ENCODE measurements around the gene NUDT22.

NUDT22 gene

GRCh38 chr11:64263947-64264317, 37.9 kb downstream of the NUDT22 start:
- Histone ChIP-seq H3K79me2 (ENCODE audit: insufficient read depth, low read length) (no peaks in the 10 kb centered on the region), H3K4me2 (ENCODE audit: low read depth, low read length, poor library complexity, severe bottlenecking) (no peak overlapping the region), H3K4me3 (ENCODE audit: low read length, poor library complexity, severe bottlenecking) (no peak overlapping the region), H3K27me3 (ENCODE audit: insufficient read depth, low read length, poor library complexity, severe bottlenecking) (no peaks in the 10 kb centered on the region), H4K20me1 (ENCODE audit: insufficient read depth, low read length, poor library complexity, severe bottlenecking) (no peaks in the 10 kb centered on the region), H3K9ac (ENCODE audit: low read depth, low read length, poor library complexity, severe bottlenecking) (no peak overlapping the region), H3K9me3 (ENCODE audit: insufficient read depth, low read depth, low read length) (no peaks in the 10 kb centered on the region), H3K4me1 (ENCODE audit: insufficient read depth, low read length, poor library complexity, severe bottlenecking) (peaks cover 14% of the 10 kb centered on the region), H3K36me3 (ENCODE audit: insufficient read depth, low read length) (no peaks in the 10 kb centered on the region), H3K9me2 (replicated peaks; ENCODE audit: low read depth, low read length) (no peaks in the 10 kb centered on the region), H3F3A (ENCODE audit: low read depth) (no peaks in the 10 kb centered on the region), H2AFZ (ENCODE audit: low read length) (no peak overlapping the region)
- TF ChIP-seq CTCF (conservative IDR thresholded peaks at IDR 0.05; ENCODE audit: low read length) (no peak), EZH2phosphoT487 (IDR thresholded peaks at IDR 0.05; ENCODE audit: borderline replicate concordance) (no peak)

GRCh38 chr11:64264371-64264852, 38.3 kb downstream of the NUDT22 start:
- no peaks in the 10 kb centered on the region for H3K9me3 ChIP-seq (ENCODE audit: insufficient read depth, low read depth, low read length)
- no peak overlapping the region for H2AFZ ChIP-seq (ENCODE audit: low read length)
- no peaks in the 10 kb centered on the region for H4K20me1 ChIP-seq (ENCODE audit: insufficient read depth, low read length, poor library complexity, severe bottlenecking)
- H3K27me3 ChIP-seq (ENCODE audit: insufficient read depth, low read length, poor library complexity, severe bottlenecking): no peaks in the 10 kb centered on the region
- no peaks in the 10 kb centered on the region for H3K79me2 ChIP-seq (ENCODE audit: insufficient read depth, low read length)
- H3K9ac ChIP-seq (ENCODE audit: low read depth, low read length, poor library complexity, severe bottlenecking): no peak overlapping the region
- H3K9me2 ChIP-seq (replicated peaks; ENCODE audit: low read depth, low read length): no peaks in the 10 kb centered on the region
- H3K36me3 ChIP-seq (ENCODE audit: insufficient read depth, low read length): no peaks in the 10 kb centered on the region
- H3K4me3 ChIP-seq (ENCODE audit: low read length, poor library complexity, severe bottlenecking): no peak overlapping the region
- H3F3A ChIP-seq (ENCODE audit: low read depth): peaks cover 3% of the 10 kb centered on the region; the same call in 1 of the 2 replicates
- no peak for TF ChIP-seq CTCF (conservative IDR thresholded peaks at IDR 0.05; ENCODE audit: low read length)
- TF ChIP-seq EZH2phosphoT487 (IDR thresholded peaks at IDR 0.05; ENCODE audit: borderline replicate concordance): no peak
- H3K4me1 ChIP-seq (ENCODE audit: insufficient read depth, low read length, poor library complexity, severe bottlenecking): peaks cover 14% of the 10 kb centered on the region
- no peak overlapping the region for H3K4me2 ChIP-seq (ENCODE audit: low read depth, low read length, poor library complexity, severe bottlenecking)

- Histone ChIP-seq H3K79me2 (ENCODE audit: insufficient read depth, low read length) (no peaks in the 10 kb centered on the region), H2AFZ (ENCODE audit: low read length) (no peak overlapping the region), H3K4me2 (ENCODE audit: low read depth, low read length, poor library complexity, severe bottlenecking) (no peak overlapping the region), H3K4me1 (ENCODE audit: insufficient read depth, low read length, poor library complexity, severe bottlenecking) (peaks cover 14% of the 10 kb centered on the region), H3F3A (ENCODE audit: low read depth) (peaks cover 6% of the 10 kb centered on the region; the same call in 1 of the 2 replicates), H3K9ac (ENCODE audit: low read depth, low read length, poor library complexity, severe bottlenecking) (no peak overlapping the region), H3K27me3 (ENCODE audit: insufficient read depth, low read length, poor library complexity, severe bottlenecking) (no peaks in the 10 kb centered on the region), H4K20me1 (ENCODE audit: insufficient read depth, low read length, poor library complexity, severe bottlenecking) (no peaks in the 10 kb centered on the region), H3K9me2 (replicated peaks; ENCODE audit: low read depth, low read length) (no peaks in the 10 kb centered on the region), H3K4me3 (ENCODE audit: low read length, poor library complexity, severe bottlenecking) (no peak overlapping the region), H3K36me3 (ENCODE audit: insufficient read depth, low read length) (no peaks in the 10 kb centered on the region), H3K9me3 (ENCODE audit: insufficient read depth, low read depth, low read length) (no peaks in the 10 kb centered on the region)
- TF ChIP-seq EZH2phosphoT487 (IDR thresholded peaks at IDR 0.05; ENCODE audit: borderline replicate concordance): no peak
- TF ChIP-seq CTCF (conservative IDR thresholded peaks at IDR 0.05; ENCODE audit: low read length): no peak
These were observed 39.4 kb downstream of the NUDT22 start for GRCh38 chr11:64265176-64266160.

Measured in Loucy (cell line).